GM19043 (cell line): ENCODE results near the gene ARGLU1.
"Not testable (repeated sequence)": the region's sequence is repeated elsewhere in the genome, so short reads cannot be mapped to it uniquely, and the experiment has no call there.

Experiments used
- ATAC-seq: cut with Tn5 transposase; IDR thresholded peaks from one replicate; pipeline ENCODE4 v1.9.1; 2021; ENCODE audit warnings: low read depth; ENCODE audit not compliant: unreplicated experiment

Gene ARGLU1

GRCh38 chr13:106567474-106568298 is at the start of gene ARGLU1:
Gene ARGLU1, minus strand, starts transcription at chr13:106568137. Its CDS starts 218 bp downstream, at chr13:106567919.
- ATAC-seq = peak; percentile 62

GRCh38 chr13:106617561-106617960 is 49.6 kb upstream of the ARGLU1 start:
- no peak for ATAC-seq

GRCh38 chr13:106616729-106617128 is 48.8 kb upstream of the ARGLU1 start:
- no peak for ATAC-seq

- ATAC-seq = no peak
These were observed 46.9 kb upstream of the ARGLU1 start for GRCh38 chr13:106614874-106615273.

- ATAC-seq = no peak
These were observed 44.8 kb upstream of the ARGLU1 start for GRCh38 chr13:106612688-106613087.

- ATAC-seq = no peak
These were observed 42.5 kb upstream of the ARGLU1 start for GRCh38 chr13:106610486-106610885.

- ATAC-seq = no peak
These were observed 41.2 kb upstream of the ARGLU1 start for GRCh38 chr13:106609116-106609515.

- ATAC-seq = no peak
These were observed 35.6 kb upstream of the ARGLU1 start for GRCh38 chr13:106603546-106603945.

- no peak for ATAC-seq
These were observed 34.2 kb upstream of the ARGLU1 start for GRCh38 chr13:106602178-106602577.

GRCh38 chr13:106601489-106601888 is 33.6 kb upstream of the ARGLU1 start:
- ATAC-seq = no peak

- ATAC-seq = not testable (repeated sequence)
These were observed 32.8 kb upstream of the ARGLU1 start for GRCh38 chr13:106600798-106601135.

GRCh38 chr13:106599875-106600797 is 32.2 kb upstream of the ARGLU1 start:
- no peak for ATAC-seq

GRCh38 chr13:106597749-106598395 is 29.9 kb upstream of the ARGLU1 start:
- no peak for ATAC-seq

GRCh38 chr13:106597186-106597585 is 29.2 kb upstream of the ARGLU1 start:
- no peak for ATAC-seq

GRCh38 chr13:106596275-106596937 is 28.5 kb upstream of the ARGLU1 start:
- no peak for ATAC-seq

GRCh38 chr13:106595625-106596024 is 27.7 kb upstream of the ARGLU1 start:
- no peak for ATAC-seq

GRCh38 chr13:106594980-106595379 is 27.0 kb upstream of the ARGLU1 start:
- no peak for ATAC-seq

- ATAC-seq = no peak
These were observed 25.2 kb upstream of the ARGLU1 start for GRCh38 chr13:106593132-106593531.

- no peak for ATAC-seq
These were observed 23.4 kb upstream of the ARGLU1 start for GRCh38 chr13:106591299-106591698.

GRCh38 chr13:106589716-106590115 is 21.8 kb upstream of the ARGLU1 start:
- no peak for ATAC-seq
